NCI-H1417 treated with DMSO at 0.1 percent for 48 hours (cell line): Measurements from ENCODE around the gene MAN2B2.

ENCODE experiments used
- DNase-seq: peaks from one replicate; lab custom pipeline; 2025; lab: John Stamatoyannopoulos, UW

The MAN2B2 gene

DNA sequence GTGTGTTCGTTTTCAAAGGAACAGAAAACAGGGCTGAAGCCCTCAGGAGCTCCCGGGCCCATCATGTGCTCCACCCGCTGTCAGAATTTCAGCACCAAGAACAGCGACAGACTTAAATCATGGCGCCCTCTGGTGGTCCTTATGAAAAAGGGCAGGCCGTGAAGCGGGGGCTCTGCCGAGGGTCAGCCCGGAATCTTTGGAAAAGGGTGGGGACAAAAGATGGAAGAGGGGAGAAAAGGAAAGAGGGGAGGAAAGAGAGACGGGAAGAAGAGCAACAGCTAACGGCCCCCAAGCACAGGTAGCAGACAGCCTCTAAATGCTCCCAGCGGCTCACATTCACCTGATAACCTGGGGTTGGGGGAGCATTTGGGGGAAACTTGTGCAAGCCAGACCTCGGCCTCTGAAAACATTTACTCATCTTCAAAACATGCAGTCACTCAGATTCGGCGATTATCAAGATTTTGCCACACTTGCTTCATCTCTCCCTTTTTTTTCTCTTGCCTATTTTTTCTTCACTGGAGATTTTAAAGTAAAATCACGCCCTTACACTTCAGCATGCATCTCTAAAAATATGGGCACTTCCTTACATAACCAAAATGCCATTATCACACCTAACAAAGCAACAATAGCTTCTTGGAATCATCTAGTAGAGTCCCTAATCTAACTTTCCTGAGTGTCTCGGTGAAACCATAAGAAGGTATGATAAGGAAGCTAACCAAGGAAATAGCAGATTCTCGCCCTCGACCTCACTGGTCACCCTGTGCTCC is 28.1 kb upstream of the MAN2B2 start:
- DNase-seq = no peak

DNA sequence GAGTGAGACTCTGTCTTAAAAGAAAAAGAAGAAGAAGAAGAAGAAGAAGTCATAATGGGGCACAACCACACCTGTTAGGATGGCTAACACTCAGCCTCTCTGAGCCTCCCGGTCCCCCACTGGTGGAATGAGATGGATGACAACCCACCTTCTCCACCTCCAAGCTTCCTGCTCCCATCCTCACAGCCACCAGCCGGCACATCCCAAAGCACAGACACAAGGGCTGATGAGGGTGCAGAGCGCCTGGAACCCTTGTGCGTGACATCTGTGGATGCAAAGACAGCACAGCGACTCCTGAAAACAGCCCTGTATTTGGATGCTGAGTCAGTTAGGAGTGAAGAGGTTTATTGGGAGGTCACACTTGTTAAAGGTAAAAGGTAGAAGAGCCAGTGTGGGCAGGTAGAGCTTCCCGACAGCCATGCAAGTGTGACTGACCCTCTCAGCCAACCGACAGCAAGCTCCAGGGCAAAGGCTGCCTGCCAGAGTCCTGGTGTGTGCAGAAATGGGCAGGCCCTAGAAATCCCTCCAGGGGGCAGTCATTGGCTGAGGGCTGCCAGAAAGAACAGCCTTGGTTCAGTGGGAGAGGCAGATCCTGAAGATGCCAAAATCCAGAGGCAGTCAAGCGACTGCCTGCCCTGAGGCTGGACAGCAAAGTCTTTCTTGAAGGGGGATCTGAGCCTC is 26.6 kb upstream of the MAN2B2 start:
- DNase-seq = no peak

DNA sequence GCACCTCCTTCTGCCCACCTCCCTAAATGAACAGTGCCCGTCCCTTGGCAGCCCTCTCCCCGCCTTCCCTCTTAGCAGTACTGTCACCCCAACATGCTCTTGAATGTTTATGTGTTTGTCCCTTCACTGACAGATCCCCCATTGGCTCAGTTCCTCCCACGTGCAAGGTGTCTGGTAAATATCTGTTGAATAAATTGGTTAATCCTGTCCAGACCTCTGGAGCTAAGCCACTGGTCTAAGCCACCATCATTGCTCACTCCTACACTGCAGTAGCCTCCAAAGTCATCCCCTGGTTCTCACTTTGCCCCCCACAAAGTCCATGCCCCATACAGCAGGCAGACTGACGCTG is 26.1 kb upstream of the MAN2B2 start:
- DNase-seq = no peak

DNA sequence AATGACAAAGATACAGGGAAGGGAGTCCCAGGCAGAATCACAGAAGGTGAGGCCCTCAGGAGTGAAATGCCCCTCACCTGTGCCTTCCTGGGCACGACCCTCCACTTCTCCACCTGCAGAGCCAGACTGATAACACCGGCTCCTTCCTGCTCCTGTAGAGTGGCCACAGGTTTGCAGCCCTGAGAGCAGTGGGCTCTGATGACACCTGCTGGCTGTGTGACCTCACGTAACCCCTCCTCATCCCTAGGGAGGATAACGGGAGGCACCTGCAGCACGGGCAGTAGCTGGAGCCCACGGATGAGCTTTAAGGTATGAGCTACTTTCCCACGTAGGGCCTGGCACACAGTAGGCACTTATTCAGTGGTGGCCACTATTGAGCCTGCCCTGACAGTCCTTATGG is 25.5 kb upstream of the MAN2B2 start:
- DNase-seq = no peak

DNA sequence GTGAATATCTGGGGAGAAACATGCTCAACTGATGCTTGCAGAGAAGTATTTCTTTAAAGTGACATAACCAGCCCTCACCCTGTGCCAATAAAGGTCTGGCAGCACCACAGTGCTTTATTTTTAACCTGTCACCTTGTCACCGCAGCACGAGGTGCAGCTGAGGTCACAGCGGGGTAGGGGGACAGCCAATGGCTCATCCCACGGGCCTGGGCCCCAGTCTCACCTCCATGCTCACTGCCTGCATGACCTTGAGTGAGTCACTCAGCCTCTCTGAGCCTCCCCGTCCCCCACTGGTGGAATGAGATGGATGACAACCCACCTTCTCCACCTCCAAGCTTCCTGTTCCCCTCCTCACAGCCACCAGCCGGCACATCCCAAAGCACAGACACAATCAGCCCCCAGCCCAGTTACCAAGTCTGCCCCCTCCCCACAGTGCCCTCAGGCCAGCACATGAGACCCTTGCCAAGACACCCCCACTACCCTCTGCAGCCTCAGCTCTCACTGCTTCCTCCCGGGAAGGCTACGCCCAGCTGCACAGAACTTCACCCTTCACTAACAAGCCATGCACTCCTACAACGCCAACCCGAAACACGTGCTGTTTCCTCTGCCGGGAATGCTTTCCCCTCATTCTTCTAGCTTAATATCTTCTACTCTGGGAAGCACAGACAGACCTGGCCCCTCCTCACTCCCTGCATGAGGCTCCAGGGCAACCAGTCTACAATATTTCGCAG is 24.9 kb upstream of the MAN2B2 start:
- no peak for DNase-seq

DNA sequence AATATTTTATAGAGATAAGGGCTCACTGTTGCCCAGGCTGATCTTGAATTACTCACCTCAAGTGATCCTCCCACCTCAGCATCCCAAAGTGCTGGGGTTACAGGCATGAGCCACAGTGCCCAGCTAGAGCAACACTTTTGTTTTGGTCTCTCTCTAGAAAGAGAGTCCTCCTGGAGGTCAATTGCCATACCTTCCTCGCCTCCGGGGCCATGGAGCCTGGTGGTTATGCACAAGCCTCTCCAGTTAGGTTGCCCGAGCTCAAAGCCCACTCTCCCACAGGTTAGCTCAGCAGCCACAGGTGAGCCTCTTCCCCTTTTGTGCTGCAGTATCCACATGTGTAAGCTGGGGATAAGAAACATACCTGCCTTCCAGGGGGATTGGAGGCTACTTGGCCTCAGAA is 24.2 kb upstream of the MAN2B2 start:
- DNase-seq = no peak

DNA sequence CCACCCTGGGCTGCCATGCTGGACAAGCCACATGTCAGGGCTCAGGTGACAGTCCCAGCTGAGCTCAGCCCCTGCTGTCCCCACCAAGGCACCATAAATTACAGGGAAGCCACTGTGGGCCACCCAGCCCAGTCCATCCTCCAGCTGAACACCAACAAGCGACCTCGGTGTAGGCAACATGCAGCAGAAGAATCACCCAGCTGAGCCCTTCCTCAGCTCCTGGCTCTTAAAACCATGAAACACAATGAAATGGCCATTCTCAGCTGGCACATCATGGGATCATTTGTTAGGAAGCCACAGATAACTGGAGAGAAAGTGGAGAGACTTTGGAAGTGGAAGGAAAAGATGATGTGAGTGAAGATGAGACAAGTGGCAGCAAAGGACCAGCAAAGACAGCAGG is 23.3 kb upstream of the MAN2B2 start:
- DNase-seq = no peak

DNA sequence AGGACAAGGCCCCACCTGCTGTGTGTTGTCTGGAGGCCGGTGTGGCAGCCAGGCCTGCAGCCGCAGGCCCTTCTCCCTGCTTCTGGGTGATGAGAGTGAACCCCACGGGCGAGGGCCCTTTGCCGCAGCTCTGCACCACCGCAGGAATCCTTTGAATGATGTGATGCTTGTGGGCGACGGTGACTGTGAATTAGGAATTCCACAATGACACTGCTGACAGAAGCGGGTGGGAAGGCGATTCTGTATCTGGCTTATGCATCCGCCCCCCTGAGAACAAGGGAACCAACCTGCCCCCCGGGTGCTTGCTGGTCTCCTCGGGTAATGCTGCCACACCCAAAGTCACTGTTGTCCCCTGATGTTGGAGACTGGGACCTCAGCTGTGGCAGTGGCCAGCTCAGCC is 19.5 kb upstream of the MAN2B2 start:
- no peak for DNase-seq

DNA sequence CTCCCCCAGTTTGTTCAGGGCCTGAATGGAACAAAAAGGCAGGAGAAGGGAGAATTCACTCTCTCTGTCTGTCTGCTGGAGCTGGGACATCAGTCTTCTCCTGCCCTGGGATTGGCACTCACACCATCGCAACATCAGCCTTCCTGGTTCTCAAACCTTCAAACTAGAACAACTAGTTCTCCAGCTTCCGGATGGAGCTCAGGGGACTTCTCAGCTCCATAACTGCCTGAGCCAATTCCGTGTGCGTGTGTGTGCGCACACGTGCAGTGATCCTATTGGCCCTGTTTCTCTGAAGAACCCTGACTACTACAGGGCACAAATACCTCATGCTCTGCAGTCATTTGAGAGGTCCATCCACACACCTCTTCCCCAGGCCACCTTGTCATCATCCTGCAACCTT is 18.7 kb upstream of the MAN2B2 start:
- no peak for DNase-seq

DNA sequence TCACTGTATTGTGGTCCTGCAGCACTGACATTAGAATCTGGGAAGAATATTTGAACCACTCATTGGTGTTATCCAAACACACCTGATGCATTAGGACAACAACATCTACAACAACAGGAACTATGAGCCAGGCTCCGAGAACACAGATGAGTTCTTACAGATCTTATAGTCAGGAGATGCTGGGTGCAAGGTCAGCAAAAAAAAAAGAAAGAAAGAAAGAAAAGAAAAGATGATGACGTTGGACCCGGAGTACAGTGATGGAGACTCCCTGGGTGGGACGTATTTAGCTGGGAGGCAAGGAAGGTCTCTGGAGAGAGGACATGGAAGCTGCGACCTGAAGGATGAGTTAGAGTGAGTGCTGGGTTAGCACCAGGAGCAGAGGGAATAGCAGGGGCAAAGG is 17.8 kb upstream of the MAN2B2 start:
- DNase-seq = no peak

DNA sequence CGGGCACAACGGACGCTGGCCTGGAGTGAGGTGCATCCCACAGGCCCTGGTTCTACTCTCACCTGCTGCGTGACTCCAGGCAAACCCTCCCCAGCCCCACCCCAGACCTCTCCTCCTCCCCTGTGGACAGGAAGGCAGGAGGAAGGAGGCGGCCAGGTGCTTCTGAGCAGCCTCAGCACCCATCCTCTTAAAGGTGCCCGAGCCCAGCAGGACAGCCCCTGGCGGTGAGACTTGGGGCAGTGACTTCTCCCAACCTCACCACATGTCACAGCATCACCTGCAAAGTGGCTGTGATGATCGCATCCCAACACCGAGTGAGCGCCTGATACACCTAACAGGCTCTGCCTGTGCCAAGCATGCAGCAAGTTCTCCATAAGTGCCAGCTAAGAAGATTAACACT is 17.1 kb upstream of the MAN2B2 start:
- no peak for DNase-seq

DNA sequence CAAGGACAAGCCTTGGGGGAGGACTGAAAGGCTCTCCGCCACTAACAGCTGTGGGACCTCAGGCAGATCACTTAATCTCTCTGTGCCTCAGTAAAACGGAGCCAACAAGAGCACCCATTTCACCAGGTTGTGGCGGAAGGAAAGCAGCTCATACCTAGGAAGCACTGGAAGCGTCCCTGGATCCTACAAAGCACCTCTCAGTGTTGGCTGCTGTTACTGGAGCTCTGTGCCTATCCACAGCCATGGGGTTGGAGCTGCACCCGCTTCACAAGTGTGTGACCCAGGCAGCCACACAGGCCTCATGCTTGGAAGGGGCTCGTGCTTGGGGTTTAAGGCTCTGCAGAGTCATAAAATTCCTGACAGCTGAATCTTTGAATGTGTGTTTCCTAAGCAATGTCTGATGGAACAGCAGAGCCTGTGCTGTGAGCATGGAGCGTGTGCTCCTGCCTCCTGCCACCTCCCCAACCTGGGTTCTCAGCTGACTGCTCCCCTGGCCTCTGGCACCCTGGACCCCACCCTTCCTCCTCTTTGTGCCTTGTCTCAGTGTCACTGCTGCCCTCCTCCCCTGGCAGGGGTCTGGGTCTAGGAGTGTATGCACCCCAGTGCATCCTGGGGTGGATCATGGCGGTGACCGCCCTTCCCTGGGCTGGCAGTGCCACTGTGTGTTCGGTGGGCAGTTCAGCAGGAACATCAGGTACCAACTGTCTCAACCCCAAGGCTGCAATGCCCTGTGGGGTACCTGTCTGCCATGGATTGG is 14.4 kb upstream of the MAN2B2 start:
- DNase-seq = no peak

DNA sequence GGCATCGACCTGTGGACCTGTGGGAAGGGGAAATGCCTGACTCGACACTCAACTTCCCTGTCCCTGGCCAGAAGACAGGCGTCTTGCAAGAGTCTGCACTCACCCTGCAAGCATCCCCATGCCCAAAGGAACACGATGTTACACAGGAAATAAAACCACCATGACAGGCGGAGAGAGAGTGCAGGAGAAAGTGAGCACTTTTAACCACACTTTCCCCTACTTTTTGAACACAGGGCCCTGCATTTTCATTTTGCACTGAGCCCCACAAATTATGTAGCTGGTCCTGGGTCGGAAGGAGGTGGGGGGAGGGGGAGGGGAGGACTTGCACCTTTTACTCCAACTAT is 13.8 kb upstream of the MAN2B2 start:
- DNase-seq = no peak

DNA sequence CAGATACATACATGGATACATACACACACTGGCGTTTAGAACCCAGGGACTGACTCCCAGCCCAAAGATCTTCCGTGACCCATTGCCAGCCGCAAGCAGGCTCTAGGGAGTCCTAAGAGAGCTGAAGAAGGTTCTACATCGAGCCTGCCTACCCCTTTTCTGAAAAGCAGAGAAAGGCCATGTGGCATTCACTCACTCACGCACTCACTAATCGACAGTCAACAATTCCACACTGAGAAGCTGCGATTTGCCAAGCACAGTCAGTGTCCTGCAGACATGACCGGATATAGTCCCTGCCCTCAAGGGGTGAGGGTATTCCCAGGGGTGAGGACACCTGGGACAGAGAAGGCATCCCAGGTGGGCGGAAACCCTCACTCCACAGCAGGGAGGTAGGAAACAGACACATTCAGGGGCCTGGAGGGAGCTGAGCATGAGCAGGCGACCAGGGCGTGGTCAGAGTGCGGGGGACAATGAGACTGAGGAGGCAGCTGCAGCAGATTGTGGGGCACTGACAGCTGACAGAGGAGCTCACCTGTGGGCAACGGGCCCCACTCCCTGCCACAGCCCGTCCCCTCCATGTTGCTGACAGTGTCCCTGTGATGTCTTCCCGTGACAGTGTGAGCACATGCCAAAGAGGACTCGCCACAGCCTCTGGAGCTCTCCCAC is 13.2 kb upstream of the MAN2B2 start:
- no peak for DNase-seq

DNA sequence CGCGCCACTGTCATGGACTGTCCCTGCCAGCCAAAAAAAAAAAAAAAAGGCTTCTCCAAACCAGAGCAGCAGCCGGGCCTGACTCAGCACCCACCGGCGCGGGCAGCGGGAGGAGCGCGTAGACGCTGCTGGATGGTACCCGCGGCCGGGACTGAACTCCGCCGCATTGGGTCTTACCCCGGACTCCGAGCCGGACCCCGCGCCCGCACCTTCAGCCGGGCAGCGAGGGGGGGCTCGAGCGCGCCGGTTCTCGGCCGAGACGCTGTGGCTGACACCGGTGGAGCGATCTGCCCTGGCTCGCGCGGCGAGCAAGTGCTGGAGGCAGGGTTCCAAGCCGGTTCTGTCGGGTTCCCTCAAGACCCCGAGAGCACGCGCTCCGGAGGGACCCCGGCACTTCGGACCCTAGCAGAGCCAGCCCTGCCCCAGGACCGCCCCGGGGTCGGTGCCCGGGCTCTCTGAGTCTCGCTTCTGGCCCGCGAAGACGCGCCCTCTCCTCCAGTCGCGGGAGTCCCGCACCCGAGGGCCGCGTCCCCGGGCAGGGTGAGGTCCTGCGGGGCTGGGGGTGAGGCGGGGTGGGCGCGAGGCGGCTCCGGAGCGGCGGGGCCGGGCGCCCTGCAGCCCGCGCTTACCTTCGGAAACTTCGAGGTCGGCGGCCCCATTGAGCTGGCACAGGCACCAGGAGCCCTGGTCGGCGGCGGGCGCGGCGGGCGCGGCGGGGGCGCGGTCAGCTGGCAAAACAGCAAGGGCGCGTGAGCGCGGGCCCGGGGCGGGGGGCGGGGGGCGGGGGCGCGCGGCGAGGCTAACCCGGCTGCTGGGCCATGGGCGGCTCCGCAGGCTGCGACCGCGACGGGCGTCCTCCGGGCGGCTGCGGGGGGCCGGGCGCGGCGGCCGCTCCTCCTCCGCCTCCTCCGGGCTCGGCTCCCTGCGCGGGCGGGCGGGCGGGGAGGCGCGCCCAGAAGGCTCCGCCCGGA is 11.8 kb upstream of the MAN2B2 start:
- no peak for DNase-seq

DNA sequence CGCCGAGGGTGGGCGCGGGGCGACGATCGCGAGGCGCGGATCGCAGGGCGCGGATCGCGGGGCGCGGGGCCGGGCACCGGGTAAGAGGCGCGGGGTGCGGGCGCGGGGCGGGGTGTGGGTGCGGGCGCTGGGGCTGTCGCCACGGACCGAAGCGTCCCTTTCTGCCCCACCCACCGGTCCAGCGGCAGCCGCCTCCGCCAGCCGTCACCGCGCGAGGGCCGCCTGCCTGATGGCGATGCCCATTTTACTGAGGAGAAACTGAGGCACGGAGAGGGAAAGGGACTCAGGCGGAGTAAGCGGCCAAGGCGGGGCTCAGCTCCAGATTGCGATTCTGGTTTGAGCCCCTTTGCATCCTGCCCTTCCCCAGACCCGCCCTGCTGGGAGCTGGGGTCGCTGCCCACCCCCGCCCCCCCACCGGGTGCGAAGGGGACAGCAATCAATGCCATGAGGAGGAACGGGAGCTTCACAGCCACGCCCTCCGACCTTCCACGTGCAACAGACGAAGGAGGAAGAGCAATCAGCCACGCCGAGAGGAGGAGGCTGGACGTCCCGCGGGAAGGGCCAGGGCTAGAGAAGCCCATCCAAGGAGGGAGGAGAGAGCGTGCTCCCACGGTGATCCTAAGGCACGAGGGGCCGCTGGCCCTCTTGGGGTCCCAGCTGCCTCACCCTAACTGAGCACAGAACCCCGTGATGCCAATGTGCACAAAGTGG is 10.9 kb upstream of the MAN2B2 start:
- no peak for DNase-seq

DNA sequence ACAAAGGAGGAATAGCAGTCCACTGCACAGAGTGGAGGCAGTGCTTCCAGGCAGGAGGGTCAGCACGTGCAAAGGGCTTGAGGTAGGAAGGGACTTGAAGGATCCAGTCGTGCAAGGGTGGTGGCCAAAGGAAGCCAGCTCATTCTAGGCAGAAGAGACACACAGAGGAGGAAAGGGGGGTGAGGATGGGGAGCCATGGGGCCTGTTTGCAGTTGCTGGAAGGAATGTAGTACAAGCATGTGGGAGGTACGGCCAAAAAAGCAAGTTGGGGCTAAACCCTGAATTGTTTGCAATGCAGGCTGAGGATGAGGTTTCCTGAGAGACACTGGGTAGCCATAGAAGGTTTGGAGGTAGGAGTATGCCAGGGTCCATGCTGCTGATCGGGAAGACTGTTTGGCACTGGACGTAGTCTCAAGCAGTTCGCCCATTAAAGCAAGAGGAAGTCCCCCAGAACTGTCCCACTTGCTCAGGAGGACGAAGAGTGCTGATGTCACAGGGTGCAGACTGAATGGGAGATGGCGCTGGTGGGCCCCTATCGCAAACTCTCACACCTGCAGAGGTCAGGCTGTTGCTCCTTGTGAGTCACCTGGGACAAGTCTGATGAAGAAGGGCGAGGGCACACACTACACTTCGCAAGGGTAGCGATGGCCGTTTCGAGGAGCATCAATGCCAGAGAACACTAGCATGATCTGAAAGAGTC is 9.1 kb upstream of the MAN2B2 start:
- DNase-seq = no peak

DNA sequence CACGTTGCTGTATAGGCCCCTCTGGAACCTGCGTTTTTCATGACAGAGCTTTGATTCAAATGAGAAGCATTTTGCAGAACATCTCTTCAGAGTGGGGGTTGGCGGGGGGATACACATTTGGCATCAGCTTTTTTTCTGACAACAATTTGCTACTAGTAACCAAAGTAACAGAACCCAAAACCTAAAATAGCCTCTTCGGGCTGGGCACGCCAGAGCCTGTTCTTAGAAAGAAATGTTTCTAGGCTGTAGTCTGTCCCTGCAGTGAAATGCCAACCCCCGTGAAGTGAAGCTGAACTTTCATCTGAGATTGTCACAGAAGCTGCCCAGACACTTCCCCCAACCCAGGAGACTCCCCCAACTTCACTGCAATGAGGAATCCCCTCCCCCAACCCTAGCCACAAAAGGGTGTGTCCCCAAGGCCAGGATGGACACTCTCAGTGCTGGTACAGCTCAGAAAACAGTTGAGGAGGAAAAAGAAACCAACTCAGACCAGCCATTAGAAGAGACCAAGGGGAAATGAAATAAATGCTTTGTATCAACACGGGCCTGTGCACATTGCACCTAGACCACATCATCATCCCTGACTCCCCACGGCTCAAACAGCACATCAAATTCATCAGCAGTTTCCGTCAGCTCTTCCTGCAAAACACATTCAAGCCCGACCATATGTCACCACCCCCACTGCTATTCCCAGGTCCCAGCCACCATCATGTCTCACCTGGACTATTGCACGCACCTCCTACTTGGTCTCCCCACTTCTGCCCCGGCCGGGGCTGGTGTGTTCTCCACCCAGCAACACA is 8.4 kb upstream of the MAN2B2 start:
- no peak for DNase-seq

DNA sequence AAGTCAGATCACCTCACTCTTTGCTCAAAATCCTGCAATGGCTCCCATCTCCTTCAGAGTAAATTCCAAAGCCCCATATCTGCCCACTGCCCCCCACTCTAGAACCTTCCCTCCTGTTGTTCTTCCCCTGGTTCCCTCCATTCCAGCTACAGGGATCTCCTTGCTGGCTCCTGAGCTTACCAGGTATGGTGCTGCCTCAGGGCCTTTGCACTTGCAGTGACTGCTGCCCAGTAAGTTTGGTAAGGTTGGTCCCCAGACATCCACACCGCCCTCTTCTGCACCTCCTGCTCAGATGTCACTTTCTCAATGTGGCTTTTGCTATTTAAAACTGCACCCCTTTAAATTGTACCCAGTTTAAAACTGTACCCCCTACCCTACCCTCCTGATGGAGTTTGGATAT is 7.8 kb upstream of the MAN2B2 start:
- DNase-seq = no peak
